HG03457 (cell line): ENCODE data around the gene OSGEP.

Experiments
- ATAC-seq: cut with Tn5 transposase; IDR thresholded peaks from one replicate; pipeline ENCODE4 v1.9.1; 2021; ENCODE audit warnings: moderate number of reproducible peaks; ENCODE audit not compliant: unreplicated experiment

The OSGEP gene

DNA sequence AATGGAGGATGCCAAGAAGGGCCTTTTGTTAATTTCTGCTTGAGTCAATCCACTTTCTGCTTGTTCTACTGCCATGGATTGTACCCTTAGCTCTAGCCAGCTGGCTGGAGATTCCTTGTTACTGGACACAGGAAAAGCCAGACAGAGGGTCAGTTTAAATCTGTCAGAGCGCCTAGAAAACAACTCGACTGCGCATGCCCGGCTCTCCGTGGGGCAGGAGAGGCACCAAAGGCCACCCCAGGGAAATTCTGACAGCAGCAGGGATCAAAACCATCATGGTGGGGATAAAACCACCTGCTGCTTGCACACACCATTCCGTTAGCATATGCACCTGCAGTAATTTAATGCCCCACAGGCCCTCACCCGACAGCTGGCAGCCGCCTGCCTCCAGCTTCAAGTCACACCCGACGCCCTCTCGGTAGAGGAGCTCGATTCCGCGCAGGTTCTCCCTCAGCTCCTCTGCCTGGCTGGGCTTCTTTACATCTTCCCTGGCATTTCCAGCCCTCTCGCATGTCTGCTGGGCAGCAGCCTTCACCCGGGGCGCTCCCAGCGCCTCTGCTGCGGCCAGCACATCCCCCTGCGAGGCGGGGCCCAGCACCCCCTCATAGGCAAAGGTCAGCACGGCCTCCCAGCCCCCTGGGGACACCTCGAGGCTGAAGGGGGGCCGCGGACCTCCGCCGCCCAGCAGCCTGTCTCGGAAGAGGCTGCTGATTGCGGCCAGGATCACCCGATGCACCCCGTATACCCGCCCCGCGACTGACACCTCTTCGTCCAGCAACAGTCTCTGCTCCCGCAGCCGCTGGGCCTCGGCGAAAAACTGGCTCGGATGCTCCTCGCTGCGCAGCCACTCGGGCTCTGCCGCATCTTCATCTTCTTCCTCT lies 19.7 kb downstream of the OSGEP start:
- no peak for ATAC-seq

GRCh38 chr14:20429801-20430669 lies 24.6 kb downstream of the OSGEP start:
- ATAC-seq = no peak

DNA sequence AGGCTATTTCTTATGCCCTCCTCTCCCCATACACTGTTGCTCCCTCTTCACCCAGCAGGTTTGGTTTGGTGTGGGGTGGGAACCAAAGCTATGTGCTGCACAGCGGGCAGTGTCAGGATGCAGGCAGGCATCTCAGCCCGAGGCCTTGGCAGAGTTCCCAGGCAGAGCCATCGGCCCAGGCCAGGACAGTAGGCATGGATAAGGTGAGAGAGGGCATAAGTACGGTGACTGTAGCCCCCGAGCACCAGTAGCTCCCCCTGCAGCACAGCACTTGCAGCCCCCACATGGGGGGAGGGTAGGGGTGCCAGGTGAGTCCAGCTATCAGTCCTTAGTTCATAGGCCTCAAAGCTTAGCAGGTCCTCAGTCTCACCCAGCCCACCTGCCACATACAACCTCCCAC lies 25.8 kb downstream of the OSGEP start:
- ATAC-seq = no peak

GRCh38 chr14:20428010-20428365 lies 26.6 kb downstream of the OSGEP start:
- ATAC-seq = no peak

DNA sequence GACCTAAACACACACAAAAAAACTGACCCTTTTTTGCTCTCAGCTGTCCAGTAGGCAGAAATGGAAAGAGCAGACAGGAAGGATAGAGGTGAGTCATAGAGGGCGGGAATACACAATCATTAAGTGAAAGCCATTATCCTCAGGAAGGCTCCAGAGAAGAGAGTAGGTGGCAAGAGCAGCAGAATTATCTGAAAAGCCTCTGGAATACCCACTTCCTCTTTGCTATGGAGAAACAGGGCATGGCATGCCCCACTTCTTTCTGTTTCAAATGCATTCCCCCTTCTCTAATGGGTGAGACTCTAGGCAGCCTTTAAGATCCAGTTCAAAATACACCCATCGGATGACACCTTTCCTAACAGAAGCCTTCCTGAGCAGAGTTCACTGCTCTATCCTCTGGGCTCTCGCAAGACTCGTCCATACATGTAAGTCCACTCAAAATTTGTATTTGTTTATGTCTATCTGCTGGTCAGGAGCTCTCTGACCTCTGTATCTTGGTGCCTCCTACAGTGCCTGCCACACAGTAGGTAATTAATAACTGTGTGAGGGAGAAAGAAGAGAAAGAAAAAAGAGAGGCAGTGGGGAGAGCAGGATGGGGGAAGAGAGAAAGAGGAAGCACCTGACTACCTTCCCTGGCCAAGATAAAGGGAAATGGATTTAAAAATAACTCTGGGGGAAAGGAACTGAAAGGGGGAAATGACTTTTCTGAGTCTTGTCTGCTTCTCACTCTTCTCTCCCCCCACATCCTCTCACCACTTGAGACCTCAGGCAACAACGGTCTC lies 27.2 kb downstream of the OSGEP start:
- ATAC-seq = no peak

DNA sequence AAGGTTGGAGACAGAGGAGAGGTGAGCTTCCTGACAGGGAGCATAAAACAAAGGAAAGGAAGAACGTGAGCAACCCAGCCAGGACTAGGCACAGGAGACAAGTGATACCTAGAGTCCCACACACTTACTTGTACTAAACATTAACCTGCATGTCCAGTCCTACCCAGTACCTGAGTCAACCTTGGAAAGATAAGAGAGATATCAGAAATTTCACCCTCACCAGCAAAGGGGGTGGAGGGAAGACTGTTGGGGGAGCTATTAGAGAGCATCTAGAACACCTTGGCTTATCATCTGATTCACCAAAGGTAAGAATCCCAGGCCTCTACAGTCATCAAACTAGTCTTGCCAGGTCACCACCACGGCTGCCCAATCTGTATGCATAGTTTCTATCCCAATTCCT lies 29.8 kb downstream of the OSGEP start:
- ATAC-seq = no peak

DNA sequence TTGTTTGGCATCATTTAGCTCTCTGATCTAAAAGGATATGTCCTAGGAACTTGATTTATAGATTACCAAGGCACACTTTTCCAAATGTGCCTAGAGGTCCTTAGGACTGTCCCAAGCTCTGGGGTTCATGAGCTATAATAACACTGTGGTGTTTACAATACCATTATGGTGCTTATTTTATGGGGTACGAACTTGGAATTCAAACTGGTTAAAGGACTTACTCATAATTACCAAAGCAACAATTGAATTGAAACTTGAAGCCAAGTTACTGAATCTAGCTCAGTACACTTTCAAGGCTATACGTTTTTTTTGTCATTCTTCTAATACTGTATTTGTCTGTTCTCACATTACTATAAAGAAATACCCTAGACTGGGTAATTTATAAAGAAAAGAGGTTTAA lies 31.7 kb downstream of the OSGEP start:
- no peak for ATAC-seq

GRCh38 chr14:20421267-20421666 lies 33.3 kb downstream of the OSGEP start:
- no peak for ATAC-seq

- ATAC-seq = no peak
Observed at GRCh38 chr14:20419419-20419818, 35.2 kb downstream of the OSGEP start.

- ATAC-seq = no peak
Observed at GRCh38 chr14:20418501-20418909, 36.1 kb downstream of the OSGEP start.

- ATAC-seq = no peak
Observed at GRCh38 chr14:20417250-20418186, 37.1 kb downstream of the OSGEP start.

GRCh38 chr14:20416223-20416622 lies 38.4 kb downstream of the OSGEP start:
- ATAC-seq = no peak

- no peak for ATAC-seq
Observed at GRCh38 chr14:20415782-20416206, 38.8 kb downstream of the OSGEP start.

DNA sequence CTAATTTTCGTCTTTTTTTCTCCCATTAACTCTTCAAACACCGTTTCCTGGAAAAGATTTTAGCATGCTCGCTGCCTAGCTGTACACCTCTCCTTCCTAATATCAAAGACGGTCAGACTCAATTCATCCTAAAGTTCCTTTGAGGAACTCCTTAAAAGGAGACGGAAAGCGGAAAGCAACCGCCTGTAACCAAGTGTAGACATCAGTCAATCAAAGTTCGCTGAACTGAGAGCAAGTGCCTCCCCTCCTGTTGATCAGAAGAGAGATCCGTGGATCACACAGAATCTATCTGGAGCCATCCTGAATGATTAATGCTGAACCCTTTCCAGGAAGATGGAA lies 40.9 kb downstream of the OSGEP start:
- peak; percentile 38 for ATAC-seq

DNA sequence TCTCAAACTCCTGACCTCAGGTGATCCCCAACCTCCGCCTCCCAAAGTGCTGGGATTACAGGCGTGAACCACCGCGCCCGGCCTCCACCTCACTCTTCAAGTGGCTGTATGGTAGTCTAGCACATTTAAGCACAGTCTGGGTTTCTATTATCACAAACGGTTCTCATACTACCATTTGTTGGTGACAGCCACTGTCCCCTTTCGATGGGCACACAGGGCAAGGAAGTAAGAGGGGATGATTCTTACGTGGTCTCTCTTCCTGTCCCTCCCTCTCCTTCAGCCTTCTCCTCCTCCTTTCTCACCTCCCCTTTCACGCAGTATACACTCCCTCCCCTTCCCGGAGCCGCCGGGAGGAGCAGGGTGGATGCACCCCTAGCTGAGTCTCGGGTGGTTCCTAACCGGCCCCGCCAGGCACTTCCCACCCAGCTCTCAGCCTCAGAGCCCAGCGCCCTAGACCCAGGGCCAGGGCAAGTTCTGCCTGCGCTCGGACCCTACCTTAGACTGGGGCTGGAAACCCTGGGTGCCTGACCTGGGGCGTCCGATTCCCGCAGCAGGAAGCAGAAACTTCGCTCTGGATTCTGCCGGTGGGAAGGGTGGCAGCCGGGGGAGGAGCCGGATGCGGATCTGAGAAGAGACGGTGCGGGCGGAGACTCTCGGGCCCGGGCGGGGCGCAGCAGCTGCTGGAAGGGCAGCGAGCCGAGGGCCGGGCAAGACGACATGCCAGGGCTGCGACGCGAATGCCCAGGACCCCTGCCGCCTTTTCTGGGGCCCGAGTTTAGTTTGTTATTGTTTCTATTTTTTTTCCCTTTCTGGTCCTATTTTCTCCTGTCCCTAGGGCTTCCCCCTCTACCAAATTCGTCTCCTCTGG lies 41.5 kb downstream of the OSGEP start, which contains the start of gene TEP1:
Gene TEP1 (minus strand): TSS at position 626 of the 868 bp plus-strand sequence. CDS start 5,062 bp downstream, outside the sequence.
- peak; percentile 58 for ATAC-seq

DNA sequence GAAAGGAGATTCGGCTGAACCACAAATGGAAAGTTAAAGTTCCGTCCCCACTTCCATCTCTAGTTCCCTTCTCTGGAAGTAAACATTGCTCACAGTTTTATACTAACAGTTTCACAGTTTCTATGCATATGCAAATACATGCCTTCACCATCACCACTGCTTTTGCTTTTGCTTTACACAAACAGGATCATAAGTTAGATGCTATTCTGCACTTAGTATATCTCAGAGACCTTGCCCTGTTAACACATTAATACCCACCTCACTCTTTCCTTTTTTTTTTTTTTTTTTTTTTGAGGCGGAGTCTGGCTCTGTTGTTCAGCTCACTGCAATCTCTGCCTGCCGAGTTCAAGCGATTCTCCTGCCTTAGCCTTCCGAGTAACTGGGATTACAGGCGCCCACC lies 42.2 kb downstream of the OSGEP start:
- peak; percentile 37 for ATAC-seq

- no peak for ATAC-seq
Observed at GRCh38 chr14:20409226-20409625, 45.4 kb downstream of the OSGEP start.

DNA sequence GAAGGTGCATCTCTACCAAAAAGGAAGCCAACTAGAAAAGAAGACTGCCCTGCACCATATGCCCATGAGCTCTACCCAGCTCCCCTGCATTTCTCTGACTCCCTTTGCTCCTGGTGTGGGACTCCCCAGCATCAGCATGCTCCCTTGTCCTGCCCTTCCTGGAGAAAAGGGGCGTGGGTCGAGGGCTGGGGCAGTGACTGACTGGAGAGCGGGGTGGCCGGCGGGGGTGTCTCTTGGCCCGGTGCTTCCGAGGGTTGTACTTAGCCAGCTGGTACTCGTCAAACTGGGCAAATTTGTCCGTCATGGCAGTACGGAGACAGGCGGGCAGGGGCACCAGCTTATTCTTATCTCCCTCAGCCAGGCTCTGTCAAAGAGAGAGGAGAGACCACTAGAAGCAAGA lies 51.1 kb downstream of the OSGEP start:
- ATAC-seq = no peak

GRCh38 chr14:20400965-20401593 lies 53.5 kb downstream of the OSGEP start:
- ATAC-seq = no peak
